ENCODE measurements around the gene SUCNR1. TPM values are rescaled to one million over a fixed set of nuclear protein-coding genes. Genes with fewer than 3 reads are reported as not detected.
"Not testable (repeated sequence)": the region's sequence is repeated elsewhere in the genome, so short reads cannot be mapped to it uniquely, and the experiment has no call there.

SUCNR1 gene
- total RNA-seq, 1 experiment from 2014 or later: not detected

GRCh38 chr3:151911462-151911861 is 38.0 kb downstream of the SUCNR1 start:
- Histone ChIP-seq H3K4me3 (no peak overlapping the region), H3K36me3 (no peaks in the 10 kb centered on the region), H3K27me3 (no peaks in the 10 kb centered on the region), H3K9me3 (peaks cover 12% of the 10 kb centered on the region)
- no peak for DNase-seq

- H3K36me3 ChIP-seq: no peaks in the 10 kb centered on the region
- no peak overlapping the region for H3K4me3 ChIP-seq
- H3K27me3 ChIP-seq: no peaks in the 10 kb centered on the region
- DNase-seq: no peak
- H3K9me3 ChIP-seq: peaks cover 12% of the 10 kb centered on the region
Measured at GRCh38 chr3:151912028-151912427, 38.6 kb downstream of the SUCNR1 start.

GRCh38 chr3:151916781-151917180 is 43.3 kb downstream of the SUCNR1 start:
- Histone ChIP-seq H3K27me3 (no peaks in the 10 kb centered on the region), H3K9me3 (peaks cover 4% of the 10 kb centered on the region; the same call in 1 of the 2 replicates), H3K36me3 (no peaks in the 10 kb centered on the region), H3K4me3 (no peak overlapping the region)
- DNase-seq: no peak

- H3K4me3 ChIP-seq: no peak overlapping the region
- H3K9me3 ChIP-seq: peaks cover 4% of the 10 kb centered on the region; the same call in 1 of the 2 replicates
- no peaks in the 10 kb centered on the region for H3K36me3 ChIP-seq
- no peak for DNase-seq
- no peaks in the 10 kb centered on the region for H3K27me3 ChIP-seq
Measured at GRCh38 chr3:151918253-151919029, 45.0 kb downstream of the SUCNR1 start.

- H3K9me3 ChIP-seq: no peaks in the 10 kb centered on the region; the same call in 1 of the 2 replicates
- H3K27me3 ChIP-seq: no peaks in the 10 kb centered on the region
- no peaks in the 10 kb centered on the region for H3K36me3 ChIP-seq
- no peak overlapping the region for H3K4me3 ChIP-seq
- no peak for DNase-seq
Measured at GRCh38 chr3:151919030-151919328, 45.5 kb downstream of the SUCNR1 start.

- no peaks in the 10 kb centered on the region for H3K36me3 ChIP-seq
- H3K27me3 ChIP-seq: no peaks in the 10 kb centered on the region
- no peak overlapping the region for H3K4me3 ChIP-seq
- DNase-seq: no peak
- H3K9me3 ChIP-seq: no peaks in the 10 kb centered on the region; the same call in 1 of the 2 replicates
Measured at GRCh38 chr3:151919446-151919845, 46.0 kb downstream of the SUCNR1 start.

- Histone ChIP-seq H3K4me3 (no peak overlapping the region), H3K27me3 (no peaks in the 10 kb centered on the region), H3K9me3 (no peaks in the 10 kb centered on the region; the same call in 1 of the 2 replicates), H3K36me3 (no peaks in the 10 kb centered on the region)
- no peak for DNase-seq
Measured at GRCh38 chr3:151923901-151924300, 50.5 kb downstream of the SUCNR1 start.

- no peak overlapping the region for H3K4me3 ChIP-seq
- no peaks in the 10 kb centered on the region; the same call in 1 of the 2 replicates for H3K9me3 ChIP-seq
- DNase-seq: no peak
- no peaks in the 10 kb centered on the region for H3K27me3 ChIP-seq
- H3K36me3 ChIP-seq: no peaks in the 10 kb centered on the region
Measured at GRCh38 chr3:151924753-151925152, 51.3 kb downstream of the SUCNR1 start.

- no peak overlapping the region for H3K4me3 ChIP-seq
- no peaks in the 10 kb centered on the region; the same call in 1 of the 2 replicates for H3K9me3 ChIP-seq
- H3K27me3 ChIP-seq: no peaks in the 10 kb centered on the region
- DNase-seq: peak; percentile 34
- no peaks in the 10 kb centered on the region for H3K36me3 ChIP-seq
Measured at GRCh38 chr3:151925419-151925818, 52.0 kb downstream of the SUCNR1 start.

GRCh38 chr3:151925876-151926275 is 52.4 kb downstream of the SUCNR1 start:
- Histone ChIP-seq H3K27me3 (no peaks in the 10 kb centered on the region), H3K36me3 (no peaks in the 10 kb centered on the region), H3K9me3 (no peaks in the 10 kb centered on the region; the same call in 1 of the 2 replicates), H3K4me3 (no peak overlapping the region)
- peak; percentile 77 for DNase-seq

GRCh38 chr3:151926956-151927355 is 53.5 kb downstream of the SUCNR1 start:
- H3K4me3 ChIP-seq: peak overlapping the region; percentile 25
- no peaks in the 10 kb centered on the region for H3K9me3 ChIP-seq
- H3K27me3 ChIP-seq: no peaks in the 10 kb centered on the region
- peak; percentile 39 for DNase-seq
- no peaks in the 10 kb centered on the region for H3K36me3 ChIP-seq

- not testable (repeated sequence) for DNase-seq, H3K36me3 ChIP-seq, H3K4me3 ChIP-seq, H3K9me3 ChIP-seq, H3K27me3 ChIP-seq
Measured at GRCh38 chr3:151927915-151928525, 54.6 kb downstream of the SUCNR1 start.

GRCh38 chr3:151931171-151931570 is 57.7 kb downstream of the SUCNR1 start:
- no peak for DNase-seq
- H3K9me3 ChIP-seq: no peaks in the 10 kb centered on the region
- H3K27me3 ChIP-seq: no peaks in the 10 kb centered on the region
- no peaks in the 10 kb centered on the region for H3K36me3 ChIP-seq
- H3K4me3 ChIP-seq: no peak overlapping the region

GRCh38 chr3:151933234-151933853 is 59.9 kb downstream of the SUCNR1 start:
- DNase-seq: no peak
- no peaks in the 10 kb centered on the region; the same call in 1 of the 2 replicates for H3K9me3 ChIP-seq

More at GRCh38 chr3:151933234-151933853, 59.9 kb downstream of the SUCNR1 start:
- no peaks in the 10 kb centered on the region for H3K36me3 ChIP-seq
- no peak overlapping the region for H3K4me3 ChIP-seq
- H3K27me3 ChIP-seq: no peaks in the 10 kb centered on the region
